GM21447 (cell line): ENCODE data around the gene TRAF5.
A peak's percentile ranks its signal among the peaks of the same experiment; 100 is the strongest.

Experiments
- ATAC-seq: cut with Tn5 transposase; IDR thresholded peaks from one replicate; pipeline ENCODE4 v1.9.1; 2021; ENCODE audit not compliant: unreplicated experiment

Gene TRAF5

DNA sequence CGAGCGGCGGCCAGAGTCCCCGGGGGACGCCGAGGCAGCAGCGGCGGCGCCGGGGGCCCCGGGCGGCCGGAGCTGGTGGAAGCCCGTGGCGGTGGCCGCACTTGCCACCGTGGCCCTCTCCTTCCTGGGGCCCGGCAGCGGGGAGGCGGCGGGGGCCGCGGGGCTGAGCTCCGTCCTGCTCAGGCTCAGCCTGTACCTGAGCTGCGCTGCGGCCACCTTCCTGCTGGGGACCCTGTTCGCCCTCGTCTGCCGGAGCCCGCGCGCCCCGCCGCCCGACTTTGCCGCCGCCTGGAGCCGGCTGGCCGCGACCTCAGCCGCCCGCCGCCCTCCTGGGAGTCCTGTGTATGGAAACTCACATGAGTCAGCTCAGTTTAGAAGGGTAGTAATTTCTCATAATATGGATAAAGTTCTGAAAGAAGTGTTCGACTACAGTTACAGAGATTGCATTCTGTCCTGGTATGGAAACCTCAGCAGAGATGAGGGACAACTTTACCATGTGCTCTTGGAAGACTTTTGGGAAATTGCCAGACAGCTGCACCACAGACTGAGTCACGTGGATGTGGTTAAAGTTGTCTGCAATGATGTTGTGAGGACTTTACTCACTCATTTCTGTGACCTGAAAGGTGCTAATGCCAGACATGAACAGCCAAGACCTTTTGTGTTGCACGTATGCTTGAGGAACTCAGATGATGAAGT is 90.1 kb downstream of the TRAF5 start:
- peak; percentile 59 for ATAC-seq

DNA sequence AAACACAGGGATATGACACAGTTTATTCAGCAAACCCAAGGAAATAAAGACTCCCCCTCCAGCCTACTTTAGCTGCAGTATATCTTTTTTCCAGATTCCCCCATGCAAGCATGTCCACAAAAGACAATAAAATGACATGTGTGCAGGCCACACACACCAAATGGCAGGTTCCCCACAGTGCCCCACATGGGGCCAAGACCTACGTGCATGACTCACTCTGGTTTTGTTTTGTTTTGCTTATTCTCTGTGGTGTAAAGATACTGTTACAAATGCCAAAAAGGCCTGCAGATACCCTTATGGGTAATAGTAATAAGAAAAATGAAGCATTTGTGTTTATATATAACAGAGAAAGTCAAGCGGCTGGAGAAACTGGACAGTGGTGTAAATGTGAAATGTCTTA is 93.8 kb downstream of the TRAF5 start:
- no peak for ATAC-seq

GRCh38 chr1:211420845-211421454 is 94.3 kb downstream of the TRAF5 start:
- ATAC-seq: no peak

- no peak for ATAC-seq
Measured at GRCh38 chr1:211424018-211424417, 97.4 kb downstream of the TRAF5 start.
